Mucosa of gallbladder (tissue), 1 donor: ENCODE data around the gene STKLD1. TPM values are rescaled to one million over a fixed set of nuclear protein-coding genes. Genes with fewer than 3 reads are reported as not detected.
"Not testable (repeated sequence)": the region's sequence is repeated elsewhere in the genome, so short reads cannot be mapped to it uniquely, and the experiment has no call there.

Experiments
- DNase-seq: peaks from one replicate; pipeline ENCODE4 v3.0.0-alpha.2; 2020; ENCODE audit warnings: low spot score
- total RNA-seq: library from RNA; stranded (reverse); gene quantifications from one replicate; pipeline ENCODE4 v1.2.1, GENCODE V29; 2021
- donor health status: DM: no; HTN: no; CAD: no.

The STKLD1 gene
- total RNA-seq, 1 donor from 2014 or later: 1.1 TPM

DNA sequence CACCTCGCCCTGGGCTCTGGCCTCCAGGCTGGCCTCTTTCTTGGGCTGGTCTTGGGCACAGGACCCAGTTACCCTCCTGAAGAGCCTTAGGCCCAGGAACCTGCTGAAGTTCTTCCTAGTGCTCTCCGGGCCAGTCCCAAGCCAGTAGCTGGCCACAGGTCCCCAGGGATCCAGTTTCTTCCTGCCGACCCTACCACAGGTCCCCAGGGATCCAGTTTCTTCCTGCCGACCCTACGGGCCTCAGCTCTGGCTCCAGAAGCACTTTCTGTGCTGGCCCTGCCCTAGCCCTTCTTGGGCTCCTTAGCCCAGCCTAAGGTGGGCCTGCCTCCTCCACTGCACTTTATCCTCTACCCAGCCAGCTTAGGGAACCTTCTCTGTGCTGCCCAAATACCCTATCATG is 65.4 kb downstream of the STKLD1 start:
- DNase-seq: no peak

GRCh38 chr9:133443248-133443647 is 67.1 kb downstream of the STKLD1 start:
- DNase-seq: no peak

- no peak for DNase-seq
Observed at GRCh38 chr9:133443982-133444381, 67.8 kb downstream of the STKLD1 start.

DNA sequence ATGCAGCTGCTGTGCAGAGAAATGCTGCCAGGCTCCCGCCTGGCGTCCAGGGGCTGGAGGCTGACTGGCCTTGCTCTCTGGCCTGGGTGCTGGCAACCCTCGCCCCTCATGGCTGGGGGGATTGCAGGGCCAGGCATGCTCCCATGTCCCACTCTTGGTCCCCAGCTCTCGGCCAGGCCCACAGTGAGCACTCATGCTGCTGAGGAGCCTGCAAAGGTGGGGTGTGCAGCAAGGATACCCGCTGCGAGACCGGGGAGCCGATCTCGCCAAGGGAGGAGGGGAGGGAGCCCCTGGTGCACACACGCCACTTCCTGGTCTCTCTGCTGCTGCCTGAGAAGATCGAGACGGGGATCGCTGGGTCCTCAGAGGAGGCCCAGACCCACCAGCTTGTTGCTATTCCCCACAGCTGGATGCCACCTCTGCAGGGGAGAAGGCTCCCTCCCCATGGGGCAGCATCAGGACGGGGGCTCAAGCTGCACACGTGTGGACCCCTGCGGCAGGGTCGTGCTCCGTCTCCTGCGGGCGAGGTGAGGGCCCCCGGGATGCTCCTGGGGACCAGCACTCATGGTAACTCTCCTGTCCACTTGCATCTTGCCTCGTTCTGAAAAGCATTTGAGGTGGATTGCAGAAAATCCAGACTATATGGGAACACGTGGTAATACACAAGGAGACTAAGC is 69.3 kb downstream of the STKLD1 start:
- no peak for DNase-seq

GRCh38 chr9:133448487-133448972 is 72.4 kb downstream of the STKLD1 start:
- peak; percentile 64 for DNase-seq

DNA sequence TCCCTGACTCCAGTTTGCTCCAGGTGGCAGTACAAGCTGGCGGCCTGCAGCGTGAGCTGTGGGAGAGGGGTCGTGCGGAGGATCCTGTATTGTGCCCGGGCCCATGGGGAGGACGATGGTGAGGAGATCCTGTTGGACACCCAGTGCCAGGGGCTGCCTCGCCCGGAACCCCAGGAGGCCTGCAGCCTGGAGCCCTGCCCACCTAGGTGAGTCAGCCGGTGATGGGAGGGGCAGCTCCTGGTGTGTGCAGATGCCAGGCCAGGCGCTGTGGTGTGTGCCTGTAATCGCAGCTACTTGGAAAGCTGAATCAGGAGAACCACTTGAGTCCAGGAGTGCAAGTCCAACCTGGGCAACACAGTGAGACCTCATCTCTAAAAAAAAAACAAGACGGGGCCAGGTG is 73.6 kb downstream of the STKLD1 start:
- peak; percentile 87 for DNase-seq

DNA sequence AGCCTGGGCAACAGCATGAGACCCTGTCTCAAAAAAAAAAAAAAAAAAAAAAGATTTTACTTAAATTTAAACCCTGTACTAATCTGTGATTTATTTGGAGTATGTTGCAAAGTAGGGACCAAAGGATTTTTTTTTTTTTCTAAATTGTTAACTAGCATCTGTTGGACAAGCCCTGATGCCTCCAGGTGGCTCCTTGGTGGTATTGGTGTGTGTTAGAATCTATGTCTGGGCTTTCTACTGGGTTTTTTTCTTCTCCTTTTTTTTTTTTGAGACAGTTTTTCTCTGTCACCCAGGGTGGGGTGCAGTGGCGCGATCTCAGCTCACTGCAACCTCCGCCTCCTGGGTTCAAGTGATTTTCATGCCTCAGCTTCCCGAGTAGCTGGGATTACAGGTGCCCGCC is 75.7 kb downstream of the STKLD1 start:
- DNase-seq: not testable (repeated sequence)

DNA sequence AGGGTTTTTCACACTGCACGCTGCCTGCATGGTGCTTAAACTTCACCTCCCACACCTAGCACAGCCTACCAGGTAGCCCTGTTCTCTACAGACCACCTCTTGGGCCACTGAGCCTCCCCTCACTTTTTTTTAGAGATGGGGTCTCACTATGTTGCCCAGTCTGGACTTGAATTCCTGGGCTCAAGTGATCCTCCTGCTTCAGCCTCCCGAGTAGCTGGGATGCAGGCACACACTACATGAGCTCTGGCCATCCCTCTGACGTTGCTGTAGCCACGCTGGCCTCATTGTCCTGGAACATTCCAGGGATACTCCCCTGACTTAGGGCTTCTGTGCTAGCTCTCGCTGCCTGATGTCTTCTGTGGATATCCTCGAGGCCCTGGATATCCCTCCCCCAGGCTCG is 76.4 kb downstream of the STKLD1 start:
- no peak for DNase-seq

DNA sequence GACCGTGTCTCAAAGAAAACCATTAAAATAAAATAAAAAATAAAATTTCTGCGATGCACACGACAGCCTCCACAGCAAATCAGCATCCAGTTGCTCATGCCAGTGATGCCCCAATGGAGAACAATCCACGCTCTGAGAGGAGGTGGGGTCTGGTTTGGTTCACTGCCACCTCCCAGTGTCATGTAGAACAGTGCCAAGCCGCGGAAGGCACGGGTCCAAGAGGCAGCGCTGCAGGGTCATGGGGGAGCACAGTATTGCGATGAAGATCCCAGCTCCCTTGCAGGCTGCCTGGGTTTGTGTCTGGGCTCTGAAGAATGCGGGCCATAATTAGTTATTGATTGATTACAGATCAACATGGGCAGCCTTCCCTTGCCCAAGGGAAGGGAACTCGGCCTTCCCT is 77.5 kb downstream of the STKLD1 start:
- no peak for DNase-seq

GRCh38 chr9:133454325-133454724 is 78.2 kb downstream of the STKLD1 start:
- DNase-seq: no peak

DNA sequence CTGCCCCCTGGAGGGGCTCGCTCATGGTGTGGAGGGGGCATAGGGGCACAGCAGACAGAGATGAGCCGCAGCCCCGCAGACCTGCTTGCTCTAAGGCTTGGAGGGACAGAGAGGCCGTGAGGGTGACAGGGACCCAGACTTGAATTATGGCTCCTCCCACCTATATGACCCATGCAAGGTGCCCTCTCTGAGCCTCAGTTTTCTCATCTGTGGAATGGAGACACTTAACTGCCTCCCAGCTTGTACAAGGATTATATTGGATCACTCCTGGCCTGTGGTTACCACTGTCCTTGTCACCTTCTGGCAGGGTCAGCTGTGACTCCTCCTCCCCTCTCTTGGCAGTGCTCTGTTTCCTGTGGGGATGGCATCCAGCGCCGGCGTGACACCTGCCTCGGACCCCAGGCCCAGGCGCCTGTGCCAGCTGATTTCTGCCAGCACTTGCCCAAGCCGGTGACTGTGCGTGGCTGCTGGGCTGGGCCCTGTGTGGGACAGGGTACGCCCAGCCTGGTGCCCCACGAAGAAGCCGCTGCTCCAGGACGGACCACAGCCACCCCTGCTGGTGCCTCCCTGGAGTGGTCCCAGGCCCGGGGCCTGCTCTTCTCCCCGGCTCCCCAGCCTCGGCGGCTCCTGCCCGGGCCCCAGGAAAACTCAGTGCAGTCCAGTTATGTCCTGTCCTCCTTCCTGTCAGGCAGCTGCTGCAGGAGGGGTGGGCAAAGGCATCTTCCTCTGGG is 78.9 kb downstream of the STKLD1 start:
- no peak for DNase-seq

Other genes starting within 250 kb of the STKLD1 start
- 26.5 TPM for gene GBGT1, start 212.5 kb upstream of the STKLD1 start, total RNA-seq
- not detected for gene OBP2B, start 167.1 kb upstream of the STKLD1 start, total RNA-seq
- 16.3 TPM for gene ABO, start 101.2 kb upstream of the STKLD1 start, total RNA-seq
- gene SURF6, start 40.2 kb upstream of the STKLD1 start, total RNA-seq: 25.2 TPM
- 28.7 TPM for gene MED22, start 28.2 kb upstream of the STKLD1 start, total RNA-seq
- gene RPL7A, start 28.1 kb upstream of the STKLD1 start, total RNA-seq: 1,477 TPM
- 53.5 TPM for gene SURF1, start 19.9 kb upstream of the STKLD1 start, total RNA-seq
- gene SURF2, start 19.8 kb upstream of the STKLD1 start, total RNA-seq: 19.5 TPM
- gene SURF4, start 306 bp upstream of the STKLD1 start, total RNA-seq: 212 TPM
- gene REXO4, start 41.6 kb downstream of the STKLD1 start, total RNA-seq: 27.5 TPM
- gene ADAMTS13, start 46.0 kb downstream of the STKLD1 start, total RNA-seq: 7.1 TPM
- gene CACFD1, start 83.6 kb downstream of the STKLD1 start, total RNA-seq: 79.3 TPM
- gene SLC2A6, start 102.7 kb downstream of the STKLD1 start, total RNA-seq: 18.4 TPM
- not detected for gene MYMK, start 148.6 kb downstream of the STKLD1 start, total RNA-seq
- gene ADAMTSL2, start 158.3 kb downstream of the STKLD1 start, total RNA-seq: 14.0 TPM
- 0.81 TPM for gene FAM163B, start 233.0 kb downstream of the STKLD1 start, total RNA-seq